GM19324 (cell line): ENCODE results near the gene DUSP1.
"Not testable (repeated sequence)": the region's sequence is repeated elsewhere in the genome, so short reads cannot be mapped to it uniquely, and the experiment has no call there.

ENCODE experiments used
- ATAC-seq: cut with Tn5 transposase; IDR thresholded peaks from one replicate; pipeline ENCODE4 v1.9.1; 2021; ENCODE audit warnings: mild to moderate bottlenecking, moderate library complexity; ENCODE audit not compliant: unreplicated experiment, low FRiP score

Gene DUSP1, protein sequence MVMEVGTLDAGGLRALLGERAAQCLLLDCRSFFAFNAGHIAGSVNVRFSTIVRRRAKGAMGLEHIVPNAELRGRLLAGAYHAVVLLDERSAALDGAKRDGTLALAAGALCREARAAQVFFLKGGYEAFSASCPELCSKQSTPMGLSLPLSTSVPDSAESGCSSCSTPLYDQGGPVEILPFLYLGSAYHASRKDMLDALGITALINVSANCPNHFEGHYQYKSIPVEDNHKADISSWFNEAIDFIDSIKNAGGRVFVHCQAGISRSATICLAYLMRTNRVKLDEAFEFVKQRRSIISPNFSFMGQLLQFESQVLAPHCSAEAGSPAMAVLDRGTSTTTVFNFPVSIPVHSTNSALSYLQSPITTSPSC

DNA sequence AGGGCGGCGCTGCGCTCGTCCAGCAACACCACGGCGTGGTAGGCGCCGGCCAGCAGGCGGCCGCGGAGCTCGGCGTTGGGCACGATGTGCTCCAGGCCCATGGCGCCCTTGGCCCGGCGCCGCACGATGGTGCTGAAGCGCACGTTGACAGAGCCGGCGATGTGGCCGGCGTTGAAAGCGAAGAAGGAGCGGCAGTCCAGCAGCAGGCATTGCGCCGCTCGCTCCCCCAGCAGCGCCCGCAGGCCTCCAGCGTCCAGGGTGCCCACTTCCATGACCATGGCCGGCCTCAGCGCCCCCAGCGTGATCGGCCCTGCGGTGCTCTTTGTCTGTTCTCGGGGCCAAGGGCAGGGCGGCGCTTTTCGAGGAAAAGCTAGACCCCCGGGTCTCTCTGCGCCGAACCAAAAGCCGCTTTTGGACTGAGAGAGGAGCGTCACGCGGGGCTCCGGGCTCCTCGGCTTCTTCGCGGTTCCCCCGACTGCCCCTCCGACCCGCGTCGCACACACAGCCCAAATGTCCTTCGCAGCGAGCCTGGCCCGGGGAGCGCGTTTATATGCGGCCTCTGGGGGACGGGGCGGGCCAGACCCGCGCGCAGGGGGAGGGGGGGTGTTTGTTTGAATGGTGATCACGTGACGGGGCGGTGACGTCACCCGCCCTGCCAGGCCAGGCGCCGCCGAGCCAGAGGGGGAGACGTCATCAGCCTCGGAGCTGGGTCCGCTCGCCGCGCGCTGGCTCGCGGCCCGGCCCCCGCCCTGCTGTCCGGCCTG, at the start of gene DUSP1:
Gene DUSP1 (minus strand): TSS at position 521 of the 764 bp plus-strand sequence. CDS start 243 bp downstream, at position 278.
- ATAC-seq = peak; percentile 76

DNA sequence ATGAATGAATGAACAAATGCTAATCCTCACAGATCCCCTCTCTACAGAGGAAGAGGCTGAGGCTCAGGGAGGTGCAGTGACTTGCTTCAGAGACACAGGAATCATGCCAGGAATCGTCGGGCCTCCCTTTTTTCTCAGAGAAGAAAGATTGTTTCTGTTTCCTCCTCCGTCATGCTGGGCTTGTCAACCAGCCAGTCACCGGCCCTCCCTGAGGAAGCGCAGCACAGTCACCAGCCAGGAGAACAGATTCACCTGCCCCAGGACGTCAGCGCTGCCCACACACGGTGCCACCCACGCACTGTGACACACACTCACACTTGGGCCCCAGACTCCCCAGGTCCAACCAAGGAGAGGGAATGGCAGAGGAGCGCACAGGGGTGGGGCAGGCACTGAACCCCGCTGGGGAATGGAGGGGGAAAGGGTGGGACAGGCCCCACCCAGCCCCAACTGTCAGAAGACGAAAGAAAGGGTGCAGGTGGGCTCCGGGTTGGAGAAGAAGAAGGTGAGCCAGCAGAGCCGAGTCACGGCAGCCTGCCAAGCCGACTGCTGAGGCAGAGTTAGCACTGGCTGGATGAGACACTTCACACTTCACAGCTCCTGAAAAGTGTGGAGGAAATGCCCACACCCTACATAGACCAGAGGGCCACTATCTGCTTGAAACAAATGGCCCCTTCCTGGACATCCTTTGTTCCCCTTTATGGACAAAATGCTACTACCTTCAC, 49.2 kb upstream of the DUSP1 start:
- ATAC-seq = no peak

DNA sequence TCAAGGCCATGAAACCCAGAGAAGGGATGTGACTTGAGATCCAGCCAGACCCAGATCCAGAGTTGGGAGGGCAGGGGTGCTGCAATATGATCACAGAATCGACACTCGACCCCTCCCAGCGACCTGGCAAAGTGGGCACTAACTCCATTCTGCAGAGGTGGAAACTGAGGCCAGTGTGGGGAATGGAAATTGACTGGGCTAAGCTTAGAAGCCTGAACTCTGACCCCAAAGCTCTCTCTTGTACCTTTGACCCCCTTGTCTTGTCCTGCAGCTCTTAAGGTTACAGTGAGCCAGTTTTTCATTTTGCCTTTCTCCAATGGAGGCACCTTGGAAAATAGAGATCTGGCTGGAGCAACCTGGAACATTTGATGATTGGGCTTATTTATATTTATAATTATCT, 48.6 kb upstream of the DUSP1 start:
- ATAC-seq = no peak

DNA sequence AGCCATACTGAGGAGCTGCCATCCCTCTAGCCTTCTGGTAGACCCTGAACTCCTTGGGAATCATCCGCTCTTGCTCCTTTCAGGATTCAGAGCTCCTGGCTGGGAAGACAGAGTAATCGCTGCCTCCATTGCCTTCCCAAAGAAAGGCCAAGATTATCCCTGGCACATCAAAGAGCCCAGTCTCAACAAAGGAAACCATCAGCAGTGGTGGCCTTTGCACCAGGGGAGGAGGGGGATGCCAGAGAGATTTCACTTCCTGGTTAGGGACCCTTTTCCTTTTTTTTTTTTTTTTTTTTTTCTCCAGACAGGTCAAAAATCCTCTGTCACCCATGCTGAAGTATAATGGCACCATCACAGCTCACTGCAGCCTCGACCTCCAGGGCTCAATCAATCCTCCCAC, 47.1 kb upstream of the DUSP1 start:
- no peak for ATAC-seq

DNA sequence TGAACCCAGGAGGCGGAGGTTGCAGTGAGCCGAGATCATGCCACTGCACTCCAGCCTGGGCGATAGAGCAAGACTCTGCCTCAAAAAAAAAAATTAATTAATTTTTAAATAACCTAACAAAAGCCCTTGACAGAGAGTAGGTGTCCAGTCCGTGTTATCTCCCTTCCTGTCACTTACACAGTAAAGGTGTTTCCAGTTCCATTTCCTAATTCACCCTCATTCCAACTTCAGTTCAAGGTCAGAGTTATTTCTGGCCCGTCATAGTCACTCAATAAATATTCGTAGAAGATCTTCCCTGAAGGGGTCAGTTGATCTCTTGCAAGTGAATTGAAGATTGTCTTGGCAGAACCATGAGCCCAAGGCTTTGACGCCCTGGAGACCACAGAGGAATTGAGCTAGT, 46.7 kb upstream of the DUSP1 start:
- no peak for ATAC-seq

DNA sequence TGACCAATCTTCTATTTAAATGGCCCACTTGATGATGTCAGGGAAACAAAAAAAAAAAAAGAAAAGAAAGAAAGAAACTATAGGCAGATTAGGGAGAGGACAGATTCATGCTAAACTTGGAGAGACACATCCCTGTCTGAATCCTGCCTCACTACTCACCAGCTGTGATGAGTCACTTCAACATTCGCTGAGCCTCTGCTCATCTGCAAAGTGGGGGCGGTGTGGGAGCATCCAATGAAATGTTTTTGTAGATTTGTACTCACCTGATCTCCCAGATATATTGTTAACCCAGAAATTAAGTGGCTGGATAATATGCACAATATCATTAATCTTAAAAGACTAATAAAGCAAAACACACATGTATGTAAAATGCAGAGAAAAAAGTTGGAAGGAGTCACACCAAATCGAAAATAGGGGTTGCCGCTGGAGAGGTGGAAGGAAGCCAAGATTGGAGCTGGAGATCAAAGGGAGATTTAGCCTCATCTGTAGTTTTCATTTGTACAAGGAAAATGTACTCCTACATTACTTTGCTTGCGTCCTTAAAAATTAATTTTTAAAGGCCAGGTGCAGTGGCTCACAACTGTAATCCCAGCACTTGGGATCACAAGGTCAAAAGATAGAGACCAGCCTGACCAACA, 46.0 kb upstream of the DUSP1 start:
- ATAC-seq = no peak

DNA sequence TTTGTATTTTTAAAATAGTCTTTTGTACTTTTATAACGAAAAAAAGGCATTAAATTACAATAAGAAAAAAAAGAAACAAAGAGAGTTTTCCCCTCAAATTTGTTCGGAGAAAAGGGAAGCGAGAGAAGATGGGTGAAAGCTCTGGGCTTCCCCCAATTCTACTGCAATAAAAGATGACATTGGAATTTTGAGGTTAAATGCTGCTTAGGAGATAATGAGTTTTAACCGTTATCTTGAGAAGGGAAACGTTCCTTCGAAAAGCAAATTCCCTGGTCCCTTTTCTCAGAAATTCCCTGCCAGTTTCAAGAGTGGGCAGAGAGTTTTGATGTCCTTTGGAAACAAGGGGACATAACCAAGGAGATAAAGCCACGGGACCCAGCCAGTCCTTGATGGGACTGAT, 44.6 kb upstream of the DUSP1 start:
- no peak for ATAC-seq

DNA sequence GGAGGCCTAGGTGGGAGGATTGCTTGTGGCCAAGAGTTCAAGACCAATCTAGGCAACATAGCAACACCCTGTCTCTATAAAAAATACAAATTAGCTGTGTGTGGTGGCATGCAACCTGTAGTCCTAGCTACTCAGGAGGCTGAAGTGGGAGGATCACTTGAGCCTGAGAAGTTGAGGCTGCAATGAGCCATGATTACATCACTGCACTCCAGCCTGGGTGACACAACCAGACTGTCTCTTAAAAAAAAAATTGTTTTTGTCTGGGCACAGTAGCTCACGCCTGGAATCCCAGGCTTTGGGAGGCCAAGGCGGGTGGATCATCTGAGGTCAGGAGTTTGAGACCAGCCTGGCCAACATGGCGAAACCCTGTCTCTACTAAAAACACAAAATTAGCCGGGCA, 40.0 kb upstream of the DUSP1 start:
- not testable (repeated sequence) for ATAC-seq

DNA sequence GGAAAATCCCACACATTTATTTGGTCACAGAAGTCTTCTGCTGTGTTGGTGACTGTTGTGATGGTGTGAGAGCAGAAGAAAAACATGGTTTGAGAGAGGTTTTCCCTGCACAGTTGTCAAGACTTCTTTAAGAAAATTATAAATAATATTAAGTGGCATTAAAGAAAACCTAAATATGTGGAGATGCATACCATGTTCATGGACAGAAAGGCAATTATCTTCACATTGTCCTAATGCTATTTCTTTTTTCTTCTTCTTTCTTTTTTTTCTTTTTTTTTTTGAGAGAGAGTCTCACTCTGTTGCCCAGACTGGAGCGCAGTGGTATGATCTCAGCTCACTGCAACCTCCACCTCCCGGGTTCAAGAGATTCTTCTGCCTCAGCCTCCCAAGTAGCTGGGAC, 38.8 kb upstream of the DUSP1 start:
- ATAC-seq = no peak

DNA sequence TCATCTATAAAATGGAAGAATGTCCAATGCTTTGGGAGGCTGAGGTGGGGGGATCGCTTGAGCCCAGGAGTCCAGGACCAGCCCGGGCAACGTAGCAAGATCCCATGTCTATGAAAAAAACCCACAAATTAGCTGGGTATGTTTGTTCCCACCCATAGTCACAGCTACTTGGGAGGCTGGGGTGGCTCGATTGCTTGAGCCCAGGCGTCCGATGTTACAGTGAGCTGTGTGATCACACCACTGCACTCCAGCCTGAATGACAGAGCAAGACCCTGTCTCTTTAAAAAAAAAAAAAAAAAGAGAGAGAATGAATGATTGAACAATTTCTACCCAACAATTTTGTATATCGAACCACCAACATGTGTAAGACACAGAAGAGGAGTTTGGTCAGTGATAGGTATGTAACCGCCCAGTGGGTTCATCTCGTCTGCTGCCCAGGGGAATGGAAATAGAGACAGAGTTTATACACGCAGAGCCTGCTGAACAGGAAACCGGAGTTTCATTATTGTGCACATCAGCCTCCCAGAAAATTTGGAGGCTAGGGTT, 36.8 kb upstream of the DUSP1 start:
- no peak for ATAC-seq

DNA sequence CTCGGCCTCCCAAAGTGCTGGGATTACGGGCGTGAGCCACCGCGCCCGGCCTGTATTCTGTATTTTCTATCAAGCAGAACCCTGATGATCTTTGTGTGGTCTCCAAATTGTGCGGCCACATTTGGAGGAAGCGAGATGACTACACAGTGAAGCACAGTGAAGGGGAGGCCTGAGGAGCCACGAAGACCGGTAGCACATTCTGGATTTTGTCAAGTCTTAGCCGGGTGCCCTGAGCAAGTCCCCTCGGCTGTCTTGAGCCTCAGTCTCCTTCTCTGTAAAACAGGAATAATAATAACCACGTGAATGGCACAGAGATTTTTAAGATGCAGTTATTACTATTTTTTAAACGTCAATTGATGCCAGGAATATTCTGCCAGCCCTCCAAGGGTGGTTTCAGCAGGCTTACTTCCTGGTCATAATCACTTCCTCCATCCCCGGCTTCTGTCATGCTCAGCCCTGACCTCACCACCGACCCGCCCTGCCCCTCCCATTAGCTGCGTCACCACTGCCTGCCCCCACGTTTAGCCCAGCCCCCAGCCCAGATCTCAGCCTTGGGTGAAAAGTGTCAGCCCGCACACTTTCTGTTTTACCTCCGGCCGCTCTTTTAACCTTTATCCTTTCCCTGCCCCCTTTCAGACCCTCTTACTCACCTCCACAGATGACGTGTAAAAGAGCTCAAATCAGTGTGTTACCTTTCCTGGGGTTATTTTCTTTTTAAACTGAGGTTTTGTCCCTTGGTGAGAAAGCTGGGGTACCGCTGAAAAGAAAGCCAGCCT, 36.1 kb upstream of the DUSP1 start:
- ATAC-seq = peak; percentile 80

DNA sequence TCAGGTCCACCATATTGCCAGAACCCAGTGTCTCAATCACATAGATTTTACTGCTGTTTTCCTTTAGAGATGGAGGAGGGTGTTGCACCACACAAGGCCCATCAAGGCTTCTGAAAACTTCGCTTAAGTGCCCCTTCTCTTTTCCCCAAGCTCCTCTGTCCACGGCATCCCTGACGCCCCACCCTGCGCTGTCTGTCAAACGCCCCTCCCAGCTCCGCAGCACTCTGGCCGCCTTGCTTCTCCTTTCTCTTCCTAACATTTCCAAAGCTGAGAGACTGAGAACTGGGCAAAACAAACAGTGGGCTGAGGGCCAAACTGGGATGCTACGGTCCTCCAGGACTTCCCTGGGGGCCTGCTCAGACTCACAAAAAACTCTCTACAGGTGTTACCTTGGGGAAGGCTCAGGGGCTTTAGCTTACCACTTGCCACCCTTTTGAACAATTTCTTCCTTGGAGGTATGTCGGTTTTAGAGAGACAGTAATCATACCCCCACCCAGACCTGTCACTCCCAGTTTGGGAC, 34.8 kb upstream of the DUSP1 start:
- no peak for ATAC-seq

DNA sequence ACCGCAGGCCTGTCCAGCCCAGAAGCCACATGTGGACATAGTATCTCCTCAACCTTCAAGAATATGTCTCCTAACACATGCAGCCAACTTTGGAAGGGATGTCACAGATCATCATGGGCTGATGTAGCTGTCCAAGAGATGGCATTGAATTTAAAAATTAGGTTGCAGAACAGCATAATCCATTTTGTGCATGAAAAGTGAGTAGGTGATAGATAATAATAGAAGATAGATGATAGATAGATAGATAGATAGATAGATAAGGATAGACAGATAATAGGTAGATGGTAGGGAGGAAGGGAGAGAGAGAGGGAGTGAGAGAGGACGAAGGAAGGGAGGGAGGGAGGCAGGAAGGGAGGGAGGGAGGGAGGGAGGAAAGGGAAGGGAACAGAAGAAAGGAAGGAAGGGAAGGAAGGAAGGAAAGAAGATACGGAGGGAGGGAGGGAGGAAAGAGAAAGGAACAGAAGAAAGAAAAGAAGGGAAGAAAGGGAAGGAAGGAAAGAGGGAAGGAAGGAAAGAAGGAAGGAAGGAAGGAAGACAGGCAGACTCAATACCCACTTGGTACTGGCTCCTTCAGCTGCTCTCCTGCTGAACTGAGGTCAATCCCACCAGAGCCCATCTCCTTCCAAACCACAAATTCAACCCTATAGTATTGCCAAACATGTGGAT, 34.2 kb upstream of the DUSP1 start:
- ATAC-seq = no peak

DNA sequence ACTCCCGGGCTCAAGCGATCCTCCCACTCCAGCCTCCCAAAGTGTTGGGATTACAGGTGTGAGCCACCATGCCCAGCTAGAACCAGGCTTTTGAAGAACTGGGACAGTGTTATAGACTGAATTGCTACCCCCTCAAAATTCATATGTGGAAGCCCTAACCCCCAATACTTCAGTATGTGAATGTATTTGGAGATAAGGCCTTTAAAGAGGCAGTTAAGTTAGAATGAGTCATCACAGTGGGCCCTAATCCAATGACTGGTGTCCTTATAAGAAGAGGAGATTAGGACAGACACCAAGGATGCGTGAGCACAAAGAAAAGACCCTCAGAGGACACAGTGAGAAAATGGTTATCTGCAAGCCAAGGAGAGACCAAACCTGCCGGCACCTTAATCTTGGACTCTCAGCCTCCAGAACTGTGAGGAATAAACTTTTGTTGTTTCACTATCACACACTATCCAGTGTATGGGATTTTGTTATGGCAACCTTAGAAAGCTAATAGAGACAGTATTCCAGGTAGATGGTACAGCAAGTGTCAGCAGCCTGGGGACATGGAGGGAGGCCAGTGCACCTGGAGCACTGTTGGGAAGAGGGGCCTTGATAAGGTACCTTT, 31.7 kb upstream of the DUSP1 start:
- no peak for ATAC-seq

DNA sequence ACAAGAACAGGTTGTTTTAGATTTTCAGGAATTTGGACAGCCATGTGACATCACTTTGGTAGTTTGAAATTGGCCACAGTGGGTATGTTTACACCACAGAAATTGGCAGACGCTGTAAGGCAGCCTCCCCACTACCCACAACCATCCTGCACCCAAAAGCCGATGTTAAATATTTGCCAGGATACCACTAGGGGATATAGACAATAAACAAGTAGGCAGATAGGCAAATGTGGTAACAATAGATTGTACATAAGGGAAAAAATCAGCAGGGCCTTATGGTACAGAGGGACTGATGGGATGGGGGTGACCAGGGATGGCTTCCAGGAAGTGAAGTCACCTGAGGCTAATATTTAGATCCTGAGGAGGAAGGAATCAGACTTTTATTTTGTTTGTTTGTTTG, 31.1 kb upstream of the DUSP1 start:
- ATAC-seq = no peak

DNA sequence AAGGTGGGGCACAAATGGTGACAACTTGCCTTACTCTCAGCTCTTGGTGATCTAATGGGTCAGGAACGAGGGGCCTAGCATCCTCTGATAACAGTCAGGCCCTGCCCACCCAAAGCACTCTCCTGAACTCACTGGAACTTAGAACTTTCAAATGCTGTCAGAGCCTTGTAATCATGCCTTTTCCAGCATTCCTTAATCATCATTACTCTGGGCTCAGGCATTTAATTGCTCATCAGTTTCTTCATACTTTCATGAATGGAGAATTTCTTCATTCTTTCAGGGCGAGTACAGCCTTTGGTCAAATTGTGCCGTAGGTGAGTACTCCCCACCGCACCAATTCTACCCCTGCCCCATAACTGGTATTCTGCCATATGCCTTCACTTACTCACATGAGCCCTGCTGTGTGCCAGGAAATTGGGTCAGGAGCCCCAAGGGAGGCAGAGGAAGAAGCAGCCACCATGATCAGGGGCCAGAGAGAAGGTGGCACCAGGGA, 30.2 kb upstream of the DUSP1 start:
- no peak for ATAC-seq

DNA sequence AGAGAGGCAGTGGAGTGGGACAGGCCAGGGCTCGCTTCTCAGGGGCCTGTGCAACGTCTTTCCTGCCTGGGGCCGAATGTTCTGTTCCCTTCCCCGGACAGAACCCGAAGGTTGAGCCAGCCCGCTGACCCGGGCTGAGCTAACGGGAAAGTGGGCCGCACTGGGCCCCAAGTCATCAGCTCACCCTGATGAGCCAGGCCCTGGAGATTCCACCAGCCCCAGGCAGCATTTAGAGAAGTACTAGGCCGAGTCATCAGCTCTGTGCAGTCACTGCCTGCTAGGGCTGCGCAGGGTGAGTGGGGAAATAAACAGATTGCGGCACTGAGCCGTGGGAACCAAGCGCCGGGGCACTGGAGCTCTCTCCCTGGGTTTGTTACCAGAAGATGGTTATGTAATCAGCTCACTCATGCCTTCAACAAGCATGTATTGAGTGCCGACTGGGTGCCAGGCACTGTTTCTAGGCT, 29.1 kb upstream of the DUSP1 start:
- ATAC-seq = no peak

DNA sequence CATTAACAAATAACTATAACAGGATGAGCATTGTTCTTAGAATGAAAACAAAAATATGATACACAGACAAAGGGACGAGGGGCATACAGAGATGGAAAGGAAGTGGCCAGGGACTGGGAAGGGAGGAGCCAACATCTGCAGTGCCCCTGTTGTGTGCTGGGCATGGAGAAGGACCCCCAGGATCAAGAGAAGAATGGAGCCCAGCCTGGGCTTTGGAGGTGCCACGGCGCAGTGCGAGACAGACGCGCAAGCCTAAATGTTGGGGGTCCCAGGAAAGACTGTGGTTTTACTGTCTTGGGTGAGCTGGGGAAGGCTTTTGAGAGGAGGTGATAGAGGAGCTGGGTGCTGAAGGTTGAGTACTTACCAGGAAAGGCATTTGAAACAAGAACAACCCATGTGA, 28.4 kb upstream of the DUSP1 start:
- no peak for ATAC-seq
